ENCODE data around the gene PLEKHH1. TPM values are rescaled to one million over a fixed set of nuclear protein-coding genes. Genes with fewer than 3 reads are reported as not detected.

Gene PLEKHH1
- total RNA-seq, 2 donors from 2014 or later: 59.9 to 61.1 TPM

DNA sequence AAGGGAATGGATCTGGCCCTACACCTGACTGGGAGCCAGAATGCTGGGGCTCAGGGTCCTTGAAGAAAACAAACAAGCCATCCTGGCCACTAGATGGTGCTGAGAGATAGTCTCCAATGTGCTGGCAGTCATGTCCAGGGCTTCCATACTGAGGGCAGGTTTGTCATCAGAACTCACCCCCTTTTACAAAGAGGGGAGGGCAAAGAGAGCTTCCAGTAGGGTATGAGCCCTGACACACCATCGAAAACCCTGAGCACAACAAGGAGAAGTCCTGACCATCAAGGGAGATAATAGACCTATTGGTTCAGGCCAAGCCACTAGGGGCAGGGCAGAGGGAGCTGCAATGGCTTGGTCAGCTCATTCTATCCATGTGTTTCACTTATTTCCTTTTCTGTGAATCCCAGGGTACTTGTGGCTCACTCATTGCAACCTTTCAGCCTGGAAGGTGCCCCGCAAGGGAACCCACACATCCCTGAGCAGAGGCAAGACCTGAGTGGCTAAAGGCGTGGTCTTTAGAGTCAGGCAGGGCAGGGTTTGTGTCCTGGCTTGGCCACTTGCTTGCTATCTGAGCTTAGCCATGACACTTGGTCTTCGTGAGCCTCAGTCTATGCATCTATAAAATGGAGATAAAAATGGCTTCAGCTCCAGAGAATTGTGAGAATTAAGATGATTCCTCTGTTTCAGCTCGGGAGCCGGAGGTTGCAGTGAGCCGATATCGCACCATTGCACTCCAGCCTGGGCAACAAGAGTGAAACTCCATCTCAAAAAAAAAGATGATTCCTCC lies 6.2 kb upstream of the PLEKHH1 start:
- TF ChIP-seq, protein P1, sequence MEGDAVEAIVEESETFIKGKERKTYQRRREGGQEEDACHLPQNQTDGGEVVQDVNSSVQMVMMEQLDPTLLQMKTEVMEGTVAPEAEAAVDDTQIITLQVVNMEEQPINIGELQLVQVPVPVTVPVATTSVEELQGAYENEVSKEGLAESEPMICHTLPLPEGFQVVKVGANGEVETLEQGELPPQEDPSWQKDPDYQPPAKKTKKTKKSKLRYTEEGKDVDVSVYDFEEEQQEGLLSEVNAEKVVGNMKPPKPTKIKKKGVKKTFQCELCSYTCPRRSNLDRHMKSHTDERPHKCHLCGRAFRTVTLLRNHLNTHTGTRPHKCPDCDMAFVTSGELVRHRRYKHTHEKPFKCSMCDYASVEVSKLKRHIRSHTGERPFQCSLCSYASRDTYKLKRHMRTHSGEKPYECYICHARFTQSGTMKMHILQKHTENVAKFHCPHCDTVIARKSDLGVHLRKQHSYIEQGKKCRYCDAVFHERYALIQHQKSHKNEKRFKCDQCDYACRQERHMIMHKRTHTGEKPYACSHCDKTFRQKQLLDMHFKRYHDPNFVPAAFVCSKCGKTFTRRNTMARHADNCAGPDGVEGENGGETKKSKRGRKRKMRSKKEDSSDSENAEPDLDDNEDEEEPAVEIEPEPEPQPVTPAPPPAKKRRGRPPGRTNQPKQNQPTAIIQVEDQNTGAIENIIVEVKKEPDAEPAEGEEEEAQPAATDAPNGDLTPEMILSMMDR (conservative IDR thresholded peaks at IDR 0.05): peak; percentile 94
- Mint-ChIP-seq H3K27me3 (ENCODE audit: insufficient read depth) (peaks cover 6% of the 10 kb centered on the region), H3K36me3 (ENCODE audit: low read depth) (no peaks in the 10 kb centered on the region), H3K9me3 (no peaks in the 10 kb centered on the region), H3K27ac (no peak overlapping the region), H3K4me3 (no peak overlapping the region), H3K4me1 (peaks cover under 1% of the 10 kb centered on the region)
- Histone ChIP-seq H3K27me3 (ENCODE audit: control insufficient read depth, insufficient read depth, low read length, poor library complexity, severe bottlenecking) (peaks cover 16% of the 10 kb centered on the region), H3K9me3 (ENCODE audit: control insufficient read depth, low read length) (no peaks in the 10 kb centered on the region), H3K4me1 (ENCODE audit: control insufficient read depth, insufficient read depth, low read length) (no peaks in the 10 kb centered on the region), H3K27ac (ENCODE audit: low read depth, low read length) (no peak overlapping the region), H3K36me3 (ENCODE audit: control insufficient read depth, insufficient read depth, low read length) (no peaks in the 10 kb centered on the region), H3K9ac (ENCODE audit: extremely low read depth, low read length, poor library complexity, severe bottlenecking) (no peak overlapping the region), H3K4me3 (ENCODE audit: low read length) (no peak overlapping the region)
- DNase-seq: peak; percentile 86
- 80 to 83% methylated on average over 7 to 8 of the region's 8 CpGs for WGBS, 2 experiments (ENCODE audit: insufficient coverage in 1 of 2, insufficient read length in 1 of 2)

DNA sequence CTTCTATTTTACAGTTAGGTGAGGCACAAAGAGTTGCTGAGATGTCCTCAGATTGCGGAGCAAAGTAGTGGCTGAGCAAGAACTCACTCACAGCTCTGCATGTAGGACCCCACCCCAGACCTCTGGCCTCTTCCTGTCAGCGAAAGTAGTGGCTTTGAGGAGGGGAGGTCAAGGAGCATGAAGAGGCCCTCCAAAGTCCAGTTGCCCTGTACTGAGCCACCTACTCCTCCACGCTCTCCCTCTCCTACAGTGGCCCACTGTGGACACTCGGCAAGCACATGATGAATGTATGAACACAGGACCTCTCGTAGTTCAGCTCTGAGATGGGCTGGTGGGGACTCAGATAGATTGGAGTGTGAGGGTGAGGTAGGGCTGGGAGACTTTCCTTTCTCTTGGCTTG lies 5.3 kb upstream of the PLEKHH1 start:
- WGBS, 2 experiments (ENCODE audit: insufficient coverage in 1 of 2, insufficient read length in 1 of 2): 86 to 95% methylated on average over 1 to 5 of the region's 5 CpGs
- Histone ChIP-seq H3K36me3 (ENCODE audit: control insufficient read depth, insufficient read depth, low read length) (no peaks in the 10 kb centered on the region), H3K4me3 (ENCODE audit: low read length) (no peak overlapping the region), H3K4me1 (ENCODE audit: control insufficient read depth, insufficient read depth, low read length) (no peaks in the 10 kb centered on the region), H3K9me3 (ENCODE audit: control insufficient read depth, low read length) (no peaks in the 10 kb centered on the region), H3K27ac (ENCODE audit: low read depth, low read length) (no peak overlapping the region), H3K27me3 (ENCODE audit: control insufficient read depth, insufficient read depth, low read length, poor library complexity, severe bottlenecking) (peaks cover 16% of the 10 kb centered on the region), H3K9ac (ENCODE audit: extremely low read depth, low read length, poor library complexity, severe bottlenecking) (no peak overlapping the region)
- H3K27me3 Mint-ChIP-seq (ENCODE audit: insufficient read depth): peaks cover 4% of the 10 kb centered on the region
- H3K36me3 Mint-ChIP-seq (ENCODE audit: low read depth): no peaks in the 10 kb centered on the region
- H3K4me1 Mint-ChIP-seq: peaks cover 6% of the 10 kb centered on the region
- no peak for DNase-seq
- H3K9me3 Mint-ChIP-seq: no peaks in the 10 kb centered on the region
- TF ChIP-seq, protein P1 (conservative IDR thresholded peaks at IDR 0.05): no peak
- H3K27ac Mint-ChIP-seq: no peak overlapping the region
- no peak overlapping the region for H3K4me3 Mint-ChIP-seq

DNA sequence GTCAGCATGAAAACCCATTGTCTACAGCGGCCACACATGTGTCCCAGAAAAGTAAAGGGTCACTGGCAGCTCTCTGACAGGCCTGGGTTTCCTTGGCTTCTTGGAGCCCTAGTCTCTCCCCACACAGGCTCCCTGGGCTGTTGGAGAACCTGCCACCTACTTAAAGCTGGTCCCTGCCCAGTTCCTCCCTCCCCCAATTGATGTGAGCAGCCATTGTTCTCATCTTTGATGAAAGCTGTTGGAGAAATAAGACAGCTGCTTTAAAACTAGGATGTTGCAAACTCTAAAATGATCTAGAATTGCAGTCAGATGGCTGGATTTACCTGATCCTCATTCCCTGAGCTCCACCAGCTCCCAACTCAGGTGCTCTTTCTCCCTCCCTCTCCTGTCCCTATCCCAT lies 4.8 kb upstream of the PLEKHH1 start:
- no peak overlapping the region for H3K9ac ChIP-seq (ENCODE audit: extremely low read depth, low read length, poor library complexity, severe bottlenecking)
- no peaks in the 10 kb centered on the region for H3K36me3 ChIP-seq (ENCODE audit: control insufficient read depth, insufficient read depth, low read length)
- TF ChIP-seq, protein P1 (conservative IDR thresholded peaks at IDR 0.05): no peak
- no peaks in the 10 kb centered on the region for H3K9me3 ChIP-seq (ENCODE audit: control insufficient read depth, low read length)
- WGBS, 2 experiments (ENCODE audit: insufficient coverage in 1 of 2, insufficient read length in 1 of 2): 89 to 92% methylated on average over 1 of the region's 1 CpG
- Mint-ChIP-seq H3K4me3 (no peak overlapping the region), H3K27ac (no peak overlapping the region), H3K4me1 (peaks cover 6% of the 10 kb centered on the region), H3K36me3 (ENCODE audit: low read depth) (no peaks in the 10 kb centered on the region), H3K9me3 (no peaks in the 10 kb centered on the region), H3K27me3 (ENCODE audit: insufficient read depth) (peaks cover 4% of the 10 kb centered on the region)
- H3K27me3 ChIP-seq (ENCODE audit: control insufficient read depth, insufficient read depth, low read length, poor library complexity, severe bottlenecking): peaks cover 16% of the 10 kb centered on the region
- no peaks in the 10 kb centered on the region for H3K4me1 ChIP-seq (ENCODE audit: control insufficient read depth, insufficient read depth, low read length)
- no peak overlapping the region for H3K4me3 ChIP-seq (ENCODE audit: low read length)
- H3K27ac ChIP-seq (ENCODE audit: low read depth, low read length): no peak overlapping the region
- DNase-seq: no peak
